Peyer's patch (tissue), 4 donors: ENCODE data around the gene BAG1.

ENCODE experiments used
- POLR2A ChIP-seq, 2 donors: fragments of 450-650 bp; IDR thresholded peaks; one replicate each; pipeline ENCODE4 v1.5.1; 2017; ENCODE audit warnings: antibody characterized with exemption in 2 of 2, mild to moderate bottlenecking in 2 of 2, moderate library complexity in 2 of 2
- TF ChIP-seq, protein P1 (sequence below), 6 experiments: fragments of 450-650 bp in 4 of 6; fragments of 200-600 bp in 2 of 6; sonication (generic) in 1 of 6; IDR thresholded peaks; one replicate each; pipeline ENCODE4 v1.5.1; 2017 to 2019; ENCODE audit warnings: antibody characterized with exemption in 6 of 6, mild to moderate bottlenecking in 3 of 6, moderate library complexity in 1 of 6

DNA sequence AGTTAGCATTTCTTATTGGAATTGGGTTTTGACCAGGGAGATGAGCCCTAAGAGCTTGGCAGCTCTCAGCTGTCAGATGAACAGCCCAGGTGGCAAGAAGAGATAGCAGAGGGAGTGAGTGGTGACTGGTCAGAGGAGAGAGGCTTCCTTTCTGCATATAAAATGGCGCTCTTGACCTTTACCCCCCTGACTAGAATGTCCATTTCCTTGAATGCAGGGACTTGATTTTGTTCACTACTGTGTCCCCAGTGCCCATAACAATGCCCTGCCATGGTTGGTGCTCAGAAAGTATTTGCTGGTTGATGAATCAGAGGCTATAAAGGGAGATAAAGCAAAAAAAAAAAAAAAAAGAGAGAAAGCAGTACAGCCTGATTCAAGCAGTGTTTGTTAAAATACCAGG is 7.6 kb upstream of the BAG1 start:
- TF ChIP-seq, protein P1, sequence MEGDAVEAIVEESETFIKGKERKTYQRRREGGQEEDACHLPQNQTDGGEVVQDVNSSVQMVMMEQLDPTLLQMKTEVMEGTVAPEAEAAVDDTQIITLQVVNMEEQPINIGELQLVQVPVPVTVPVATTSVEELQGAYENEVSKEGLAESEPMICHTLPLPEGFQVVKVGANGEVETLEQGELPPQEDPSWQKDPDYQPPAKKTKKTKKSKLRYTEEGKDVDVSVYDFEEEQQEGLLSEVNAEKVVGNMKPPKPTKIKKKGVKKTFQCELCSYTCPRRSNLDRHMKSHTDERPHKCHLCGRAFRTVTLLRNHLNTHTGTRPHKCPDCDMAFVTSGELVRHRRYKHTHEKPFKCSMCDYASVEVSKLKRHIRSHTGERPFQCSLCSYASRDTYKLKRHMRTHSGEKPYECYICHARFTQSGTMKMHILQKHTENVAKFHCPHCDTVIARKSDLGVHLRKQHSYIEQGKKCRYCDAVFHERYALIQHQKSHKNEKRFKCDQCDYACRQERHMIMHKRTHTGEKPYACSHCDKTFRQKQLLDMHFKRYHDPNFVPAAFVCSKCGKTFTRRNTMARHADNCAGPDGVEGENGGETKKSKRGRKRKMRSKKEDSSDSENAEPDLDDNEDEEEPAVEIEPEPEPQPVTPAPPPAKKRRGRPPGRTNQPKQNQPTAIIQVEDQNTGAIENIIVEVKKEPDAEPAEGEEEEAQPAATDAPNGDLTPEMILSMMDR (IDR thresholded peaks at IDR 0.05) = no peak
- TF ChIP-seq POLR2A (IDR thresholded peaks at IDR 0.05) = no peak
